Cardiac septum (tissue), 1 donor: ENCODE data around the gene TMEM98. TPM values are rescaled to one million over a fixed set of nuclear protein-coding genes. Genes with fewer than 3 reads are reported as not detected.
"Not testable (repeated sequence)": the region's sequence is repeated elsewhere in the genome, so short reads cannot be mapped to it uniquely, and the experiment has no call there.

ENCODE experiments used
- DNase-seq: peaks from one replicate; pipeline ENCODE4 v3.0.0-alpha.2; 2020; ENCODE audit warnings: low spot score
- intact Hi-C: fragments of 100-400 bp; cut with DNase I; formaldehyde crosslinking; loops from one replicate; pipeline ENCODE4 v1.14.0; 2022
- total RNA-seq: library from RNA; stranded (reverse); fragmentation: NEBNext Ultra II Directional; extraction: Animal tissue kit (Norgen Biotek cat#: 25700); gene quantifications from one replicate; pipeline ENCODE4 v1.2.1, GENCODE V29; 2021
- donor health status: DM: no; HTN: no; CAD: no.

The TMEM98 gene
- total RNA-seq, 1 donor from 2014 or later: 12.9 TPM

DNA sequence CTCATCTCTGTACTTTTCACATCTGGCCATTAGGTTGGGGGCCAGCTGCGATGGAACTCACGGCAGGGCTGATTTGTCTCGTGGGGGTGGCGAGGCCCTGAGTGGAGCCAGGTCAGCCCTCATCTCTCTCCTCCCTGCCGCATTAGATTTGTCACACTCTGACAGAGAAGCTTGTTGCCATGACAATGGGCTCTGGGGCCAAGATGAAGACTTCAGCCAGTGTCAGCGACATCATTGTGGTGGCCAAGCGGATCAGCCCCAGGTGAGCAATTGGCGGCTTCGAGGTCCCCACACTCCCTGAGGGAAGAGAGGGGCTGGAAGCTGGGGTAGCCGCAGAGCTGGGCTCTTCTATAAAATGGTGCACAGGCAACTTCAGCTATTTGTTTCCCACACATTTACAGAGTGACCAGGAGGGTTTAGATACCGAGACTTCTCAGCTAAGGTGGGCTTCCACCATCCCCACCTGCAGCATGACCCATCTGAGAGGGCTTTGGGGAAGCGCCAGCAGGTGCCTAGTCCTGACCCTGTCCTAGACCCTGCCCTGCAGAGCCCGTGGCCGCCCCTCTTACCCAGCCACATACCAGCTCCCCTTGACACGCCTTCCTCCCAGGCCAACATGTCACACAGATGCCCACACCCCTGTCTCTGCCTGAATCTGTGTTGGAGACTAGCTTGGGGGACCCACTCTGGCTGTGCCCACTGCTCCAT lies 8.4 kb downstream of the TMEM98 start:
- intact Hi-C loops: no loop called here

DNA sequence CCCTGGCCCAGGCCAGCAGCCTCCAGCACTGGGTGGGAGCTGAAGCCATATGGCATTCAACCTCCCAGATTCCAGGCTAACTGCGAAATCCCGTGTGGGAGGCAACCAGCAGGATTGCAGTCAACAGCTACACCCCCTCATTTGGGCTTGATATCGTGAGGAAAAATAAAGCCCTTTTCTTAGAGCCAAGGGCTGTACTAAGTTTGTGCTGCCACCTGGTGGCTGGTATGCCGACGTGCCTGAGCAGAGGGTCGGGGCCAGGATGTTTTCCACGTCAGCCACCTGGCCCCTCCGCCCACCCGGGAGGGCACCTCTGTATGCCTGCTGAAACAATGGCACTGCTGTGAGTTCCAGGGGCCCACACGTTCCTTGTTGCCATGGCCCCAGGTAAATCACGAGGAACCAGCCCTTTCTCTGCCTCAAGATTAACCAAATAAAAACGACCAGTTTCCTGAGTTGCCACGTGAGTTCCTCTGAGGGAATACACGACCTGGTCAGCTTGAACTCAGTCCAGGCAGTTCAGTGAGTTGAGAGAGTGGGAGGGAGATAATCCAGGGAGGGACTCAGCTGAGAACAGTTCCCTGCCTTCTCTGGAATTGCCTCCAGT lies 9.0 kb downstream of the TMEM98 start:
- DNase-seq: no peak
- intact Hi-C loops: no loop called here

More for the DNA sequence above, 8.4 kb downstream of the TMEM98 start:
- no peak for DNase-seq

DNA sequence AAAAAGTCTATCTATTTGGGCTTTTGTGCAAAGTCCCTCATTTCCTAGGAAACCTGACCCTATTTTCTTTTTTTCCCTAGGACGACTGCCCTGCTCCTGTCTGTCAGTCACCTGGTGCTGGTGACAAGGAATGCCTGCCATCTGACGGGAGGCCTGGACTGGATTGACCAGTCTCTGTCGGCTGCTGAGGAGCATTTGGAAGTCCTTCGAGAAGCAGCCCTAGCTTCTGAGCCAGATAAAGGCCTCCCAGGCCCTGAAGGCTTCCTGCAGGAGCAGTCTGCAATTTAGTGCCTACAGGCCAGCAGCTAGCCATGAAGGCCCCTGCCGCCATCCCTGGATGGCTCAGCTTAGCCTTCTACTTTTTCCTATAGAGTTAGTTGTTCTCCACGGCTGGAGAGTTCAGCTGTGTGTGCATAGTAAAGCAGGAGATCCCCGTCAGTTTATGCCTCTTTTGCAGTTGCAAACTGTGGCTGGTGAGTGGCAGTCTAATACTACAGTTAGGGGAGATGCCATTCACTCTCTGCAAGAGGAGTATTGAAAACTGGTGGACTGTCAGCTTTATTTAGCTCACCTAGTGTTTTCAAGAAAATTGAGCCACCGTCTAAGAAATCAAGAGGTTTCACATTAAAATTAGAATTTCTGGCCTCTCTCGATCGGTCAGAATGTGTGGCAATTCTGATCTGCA lies 12.9 kb downstream of the TMEM98 start:
- no peak for DNase-seq
- intact Hi-C loops: no loop called here

DNA sequence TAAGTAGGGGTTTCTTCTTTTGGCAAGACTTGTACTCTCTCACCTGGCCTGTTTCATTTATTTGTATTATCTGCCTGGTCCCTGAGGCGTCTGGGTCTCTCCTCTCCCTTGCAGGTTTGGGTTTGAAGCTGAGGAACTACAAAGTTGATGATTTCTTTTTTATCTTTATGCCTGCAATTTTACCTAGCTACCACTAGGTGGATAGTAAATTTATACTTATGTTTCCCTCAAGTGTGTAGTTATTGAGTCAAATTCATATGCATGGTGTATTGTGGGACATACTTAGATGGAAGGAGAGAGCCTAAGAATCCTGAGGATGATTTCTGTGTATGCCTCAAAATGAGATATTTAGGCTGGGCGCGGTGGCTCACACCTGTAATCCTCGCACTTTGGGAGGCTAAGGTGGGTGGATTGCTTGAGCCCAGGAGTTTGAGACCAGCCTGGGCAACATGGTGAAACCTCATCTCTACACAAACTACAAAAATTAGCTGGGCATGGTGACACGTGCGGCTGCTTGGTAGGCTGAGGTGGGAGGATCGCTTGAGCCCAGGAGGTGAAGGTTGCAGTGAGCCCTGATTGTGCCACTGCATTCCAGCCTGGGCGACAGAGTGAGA lies 13.6 kb downstream of the TMEM98 start:
- intact Hi-C loops: no loop called here

DNA sequence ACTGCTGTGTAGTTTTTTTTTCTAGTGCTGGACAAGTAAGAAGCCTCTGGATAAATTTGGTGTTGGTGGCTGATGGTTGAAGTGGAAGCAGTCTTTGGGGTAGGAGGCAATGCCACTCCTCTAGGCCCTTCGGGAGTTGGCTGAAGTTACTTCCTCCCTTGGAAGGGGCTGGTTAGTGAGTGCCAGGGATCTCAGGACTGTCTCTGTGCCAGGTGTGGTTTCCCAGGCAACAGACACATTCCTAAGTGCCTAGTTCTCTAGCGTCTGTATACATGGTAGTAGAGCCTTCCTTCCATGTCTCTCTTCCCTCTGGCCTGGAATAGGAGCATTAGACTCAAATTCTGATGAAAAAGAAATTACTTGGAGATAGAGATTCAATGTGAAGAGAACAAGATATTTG lies 15.3 kb downstream of the TMEM98 start:
- intact Hi-C loops: no loop called here
- no peak for DNase-seq

More for the DNA sequence above, 13.6 kb downstream of the TMEM98 start:
- DNase-seq: no peak

DNA sequence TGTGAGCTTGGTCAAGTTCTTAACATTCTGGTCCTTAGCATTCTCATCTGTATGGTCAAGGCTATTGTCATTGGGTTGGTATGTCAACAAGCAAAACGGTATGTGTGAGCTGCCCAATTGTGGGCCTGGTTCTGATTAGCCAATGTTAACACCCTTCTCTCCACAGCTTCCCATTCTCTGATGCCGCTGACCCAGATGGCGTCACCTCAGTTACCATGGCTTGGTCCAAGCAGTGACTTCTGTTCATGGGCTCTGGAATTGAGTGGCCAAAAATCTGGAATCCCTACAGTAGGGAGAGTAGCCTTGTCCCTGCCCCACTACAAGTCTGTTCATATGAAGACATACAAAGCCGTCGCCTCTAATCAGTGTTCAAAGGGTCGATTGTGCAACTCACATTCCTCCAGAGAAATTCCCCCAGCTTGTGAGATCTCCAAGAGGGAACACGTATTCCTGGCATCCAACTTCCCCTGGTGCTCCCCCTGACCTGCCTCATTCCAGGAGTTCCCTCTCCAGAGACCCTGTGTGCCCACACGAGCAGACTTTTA lies 15.8 kb downstream of the TMEM98 start:
- intact Hi-C loops: no loop called here

DNA sequence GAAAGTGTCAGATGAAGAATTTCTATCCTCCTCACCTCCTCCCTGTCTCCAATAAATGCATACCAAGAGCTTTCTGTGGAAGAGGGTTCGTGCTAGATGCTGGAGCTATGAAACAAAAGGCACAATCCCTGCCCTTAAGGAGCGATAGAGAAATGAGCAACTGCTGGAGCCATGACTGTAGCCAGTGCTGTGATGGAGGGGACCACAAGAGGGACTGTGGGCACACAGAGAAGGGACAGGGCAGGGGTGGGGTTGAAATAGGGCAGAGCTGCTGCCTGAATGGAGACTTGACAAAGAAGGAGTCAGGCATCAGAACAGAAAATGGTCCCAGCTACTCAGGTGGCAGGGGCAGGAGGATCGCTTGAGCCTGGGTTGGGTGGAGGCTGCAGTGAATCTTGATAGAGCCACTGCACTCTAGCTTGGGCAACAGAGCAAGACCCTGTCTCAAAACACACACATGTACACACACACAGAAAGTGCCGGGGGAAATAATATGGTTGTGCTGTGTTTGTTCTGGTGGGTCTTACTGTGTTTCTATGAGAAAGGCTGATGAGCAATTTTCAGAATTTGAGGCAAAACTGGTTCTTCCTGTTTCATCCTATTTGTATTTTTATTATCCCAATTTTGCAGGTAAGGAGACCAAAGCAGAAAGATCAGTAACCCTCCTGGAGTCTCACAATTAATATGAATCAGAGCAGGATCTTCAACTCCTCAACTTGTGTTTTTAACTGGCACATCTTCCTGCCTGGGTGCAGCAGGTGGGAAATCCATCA lies 16.5 kb downstream of the TMEM98 start:
- DNase-seq: no peak
- intact Hi-C loops: no loop called here

More for the DNA sequence above, 15.8 kb downstream of the TMEM98 start:
- no peak for DNase-seq

DNA sequence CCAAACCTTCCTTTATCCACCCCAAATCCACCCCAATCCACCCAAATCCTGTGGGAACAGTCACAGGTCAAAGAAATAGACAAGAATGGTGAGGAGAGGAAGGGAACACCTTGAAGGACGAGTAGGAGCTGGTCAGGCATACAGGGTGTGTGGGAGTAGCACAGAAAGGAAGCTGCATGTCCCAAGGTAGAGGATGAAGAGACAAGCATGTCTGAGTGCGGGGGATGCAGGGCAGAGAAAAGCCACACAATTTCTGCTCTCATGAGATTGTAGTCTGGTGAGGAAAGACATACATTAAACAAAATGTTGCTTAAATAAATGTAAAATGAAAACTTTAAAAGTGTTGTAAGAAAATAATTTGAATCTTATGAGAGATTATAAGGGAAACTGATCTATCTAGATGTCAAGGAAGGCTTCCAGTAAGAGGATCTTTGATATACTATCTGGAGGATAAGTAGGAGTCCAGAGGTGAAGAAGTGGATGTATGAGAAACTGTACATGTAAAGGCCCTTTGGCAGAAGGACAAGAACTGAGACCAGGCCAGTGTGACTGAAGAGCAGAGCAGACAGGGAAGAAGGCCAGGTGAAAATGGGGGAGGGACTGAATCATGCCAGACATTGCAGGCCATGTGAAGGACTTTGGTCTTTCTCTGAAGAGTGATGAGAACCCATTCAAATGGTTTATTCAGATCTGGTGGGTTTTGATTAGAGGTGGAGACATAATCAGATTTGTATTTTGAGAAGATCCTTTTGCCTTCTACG lies 18.6 kb downstream of the TMEM98 start:
- intact Hi-C loops: no loop called here
- DNase-seq: no peak

DNA sequence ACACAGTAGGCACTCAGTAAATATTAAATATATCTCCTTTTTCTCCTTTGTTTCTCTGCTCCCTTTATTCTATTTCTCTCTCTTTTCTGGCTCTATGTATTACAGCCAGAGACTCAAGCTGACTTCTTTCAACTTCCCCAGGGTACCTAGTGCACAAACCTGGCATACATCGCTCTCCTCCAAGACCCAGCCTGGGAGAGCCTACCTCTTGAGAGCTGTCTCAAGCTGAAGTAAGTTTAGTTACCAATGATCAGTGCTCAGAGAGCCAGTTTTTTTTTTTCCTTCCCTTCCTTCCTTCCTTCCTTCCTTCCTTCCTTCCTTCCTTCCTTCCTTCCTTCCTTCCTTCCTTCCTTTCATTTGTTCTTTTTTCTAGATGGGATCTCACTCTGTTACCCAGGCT lies 19.8 kb downstream of the TMEM98 start:
- intact Hi-C loops: no loop called here
- no peak for DNase-seq

DNA sequence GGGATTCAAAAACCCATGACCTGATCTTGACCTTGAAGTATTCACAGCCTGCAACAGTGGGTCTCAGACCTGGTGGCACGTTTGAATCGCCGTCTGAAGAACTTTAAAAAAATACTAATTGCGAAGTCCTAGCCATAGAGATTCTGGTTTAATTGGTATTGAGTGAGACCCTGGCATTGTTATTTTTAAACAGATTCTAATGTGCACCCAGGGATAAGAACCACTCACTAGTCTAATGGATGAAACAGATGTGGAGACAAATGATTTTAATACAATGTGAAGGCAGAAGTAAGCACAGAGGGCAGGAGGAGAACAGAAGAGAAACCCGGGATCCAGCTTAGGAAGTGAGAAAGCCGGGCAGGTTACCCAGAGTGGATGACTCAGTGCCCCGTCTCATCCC lies 21.2 kb downstream of the TMEM98 start:
- no peak for DNase-seq
- intact Hi-C loops: no loop called here

DNA sequence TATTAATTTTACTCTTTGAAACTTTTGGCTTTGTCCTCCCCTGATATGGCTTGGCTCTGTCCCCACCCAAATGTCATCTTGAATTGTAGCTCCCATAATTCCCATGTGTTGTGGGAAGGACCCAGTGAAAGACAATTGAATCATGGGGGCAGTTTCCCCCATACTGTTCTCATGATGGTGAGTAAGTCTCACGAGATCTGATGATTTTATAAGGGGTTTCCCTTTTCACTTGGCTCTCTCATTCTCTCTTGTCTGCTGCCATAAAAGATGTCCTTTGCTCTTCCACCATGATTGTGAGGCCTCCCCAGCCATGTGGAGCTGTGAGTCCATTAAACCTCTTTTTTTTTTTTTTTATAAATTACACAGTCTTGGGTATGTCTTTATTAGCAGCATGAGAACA lies 24.5 kb downstream of the TMEM98 start:
- DNase-seq, intact Hi-C loops: not testable (repeated sequence)

DNA sequence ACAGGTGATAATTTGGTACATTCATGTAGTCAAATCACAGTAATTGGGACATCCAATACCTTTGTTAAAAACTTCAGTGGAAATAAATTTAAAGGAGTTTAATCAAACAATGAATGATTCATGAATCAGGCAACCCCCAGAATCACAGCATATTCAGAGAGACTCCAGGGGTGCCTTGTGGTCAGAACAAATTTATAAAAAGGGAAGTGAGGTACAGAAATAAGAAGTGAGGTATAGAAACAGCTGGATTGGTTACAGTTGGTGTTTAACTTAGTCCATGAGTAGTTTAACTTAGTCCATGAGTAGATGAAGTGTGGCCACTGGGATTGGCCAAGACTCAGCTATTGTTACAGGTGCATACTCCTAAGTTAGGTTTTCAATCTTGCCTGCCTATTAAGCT lies 25.1 kb downstream of the TMEM98 start:
- intact Hi-C loops: no loop called here
- no peak for DNase-seq

DNA sequence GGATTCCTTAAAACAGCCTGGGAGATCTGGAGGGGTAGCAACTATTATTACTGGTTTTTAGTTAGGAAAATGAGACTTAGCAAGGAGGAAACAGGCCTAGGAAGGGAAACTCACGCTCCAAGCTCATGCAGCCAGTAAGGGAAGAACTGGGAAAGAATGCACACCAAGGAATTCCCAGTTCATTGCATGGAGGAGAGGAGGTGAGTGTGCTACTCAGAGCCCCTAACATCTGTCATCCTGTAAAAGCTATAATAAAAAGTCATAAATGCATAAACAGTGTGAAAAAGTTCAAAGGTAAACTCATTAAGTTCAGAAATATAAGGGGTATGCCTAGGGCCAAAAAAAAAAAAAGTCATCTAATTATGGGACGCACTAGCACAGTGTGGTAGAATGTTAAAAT lies 25.9 kb downstream of the TMEM98 start:
- no peak for DNase-seq
- intact Hi-C loops: no loop called here

DNA sequence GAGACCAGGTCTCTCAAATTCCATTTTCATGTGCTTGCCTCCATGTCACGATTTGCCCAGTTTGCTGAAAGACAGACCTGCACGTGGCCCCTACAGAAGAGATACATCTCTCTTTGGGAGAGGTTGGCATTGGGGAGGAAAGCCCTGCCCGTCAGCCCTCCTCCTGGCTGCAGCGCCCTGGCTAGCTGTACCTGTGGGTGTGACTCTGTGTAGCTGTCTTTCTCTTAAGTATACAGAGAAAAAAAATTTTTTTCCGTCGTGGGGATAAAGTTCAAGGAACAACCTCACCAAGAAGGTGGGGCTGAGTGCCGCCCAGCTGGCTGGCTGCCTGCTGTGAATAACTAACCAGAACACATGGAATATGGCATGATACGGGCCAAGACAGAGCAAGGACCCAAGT lies 26.5 kb downstream of the TMEM98 start:
- intact Hi-C loops: no loop called here

DNA sequence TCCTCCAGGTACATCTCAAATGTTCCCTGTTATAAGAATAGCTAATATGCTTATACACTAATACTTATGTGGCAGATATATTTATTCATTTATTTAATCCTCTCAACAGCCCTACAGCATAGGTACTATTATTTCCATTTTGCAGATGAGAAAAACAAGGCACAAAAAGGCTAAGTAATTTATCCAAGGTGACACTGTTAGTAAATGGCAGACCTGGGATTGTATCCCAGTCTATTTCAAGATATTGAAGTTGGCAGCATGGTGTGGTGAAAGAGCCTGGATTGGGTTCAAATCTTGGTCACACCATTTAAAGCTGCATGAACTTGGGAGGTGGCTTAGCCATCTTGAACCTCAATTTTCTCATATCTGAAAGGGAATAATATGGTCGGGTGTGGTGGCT lies 27.2 kb downstream of the TMEM98 start:
- DNase-seq: no peak
- intact Hi-C loops: no loop called here

More for the DNA sequence above, 26.5 kb downstream of the TMEM98 start:
- DNase-seq: no peak

DNA sequence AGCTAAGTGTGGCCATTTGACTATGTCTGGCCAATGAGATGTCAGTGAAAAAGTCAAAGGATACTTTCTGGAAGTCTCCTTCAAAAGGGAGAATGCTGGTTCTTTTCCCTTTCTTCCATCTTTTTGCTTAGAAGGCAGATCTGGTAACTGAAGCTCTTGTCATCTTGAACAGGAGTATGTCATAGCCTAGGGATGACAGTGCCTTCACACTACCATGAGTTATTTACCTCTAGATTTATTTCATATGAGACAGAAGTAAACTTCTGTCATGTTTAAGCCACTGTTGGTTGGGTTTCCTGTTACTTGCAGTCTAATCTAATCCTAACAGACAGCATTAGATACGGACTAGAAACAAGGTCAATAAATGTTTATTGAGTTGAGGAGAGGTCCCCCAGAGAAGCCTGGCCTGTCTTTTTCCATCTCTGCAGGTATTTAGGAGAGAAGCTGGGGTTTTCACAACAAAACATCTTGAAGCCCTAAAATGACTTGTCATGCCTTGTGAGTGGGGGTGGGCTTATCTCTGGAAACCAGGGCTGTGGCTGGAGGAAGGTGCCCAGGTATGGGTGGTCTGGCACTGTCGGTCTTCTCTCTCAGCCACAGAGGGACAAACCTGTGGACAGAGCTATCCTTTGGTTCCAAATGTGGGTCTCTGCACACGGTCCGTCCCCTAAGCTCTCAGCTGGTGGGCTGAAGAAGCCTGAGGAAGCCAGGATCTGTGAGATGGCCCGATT lies 28.5 kb downstream of the TMEM98 start:
- DNase-seq: no peak
- intact Hi-C loops: no loop called here

DNA sequence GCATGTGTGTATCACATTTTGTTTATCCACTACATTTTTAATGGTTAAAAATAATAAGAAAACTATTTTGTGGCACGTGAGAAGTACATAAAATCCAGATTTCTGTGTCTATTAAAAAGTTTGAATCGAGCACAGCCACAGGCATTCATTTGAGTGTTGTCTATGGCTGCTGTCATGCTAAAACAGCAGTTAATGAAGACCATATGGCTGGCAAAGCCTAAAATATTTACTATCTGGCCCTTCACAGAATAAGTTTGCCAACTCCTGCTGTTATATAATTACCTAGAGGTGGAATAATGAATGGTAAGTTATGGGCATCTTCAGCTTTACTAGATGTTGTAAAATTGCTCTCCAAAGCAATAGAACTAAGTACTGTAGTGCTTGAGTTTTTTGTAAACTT lies 30.5 kb downstream of the TMEM98 start:
- intact Hi-C loops: no loop called here
- DNase-seq: no peak

DNA sequence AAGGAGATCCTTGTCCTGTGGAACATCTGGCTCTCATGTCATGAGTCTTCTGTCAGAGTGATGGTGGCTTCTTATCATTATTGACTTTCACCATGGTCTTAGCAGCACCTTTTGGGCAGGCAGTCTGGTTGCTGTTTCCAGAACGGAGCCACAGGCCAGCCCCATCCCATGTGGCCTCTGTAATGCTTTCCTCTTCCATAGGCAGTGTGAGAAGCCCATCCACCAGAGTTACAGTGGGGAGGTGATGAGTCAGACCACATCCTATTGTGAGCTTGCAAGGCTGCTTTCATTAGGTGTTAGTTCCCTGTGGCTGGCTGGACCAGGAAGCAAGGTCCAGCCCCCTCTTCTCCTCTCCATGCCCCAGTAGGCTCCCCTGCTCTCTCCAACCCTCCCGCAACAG lies 32.9 kb downstream of the TMEM98 start:
- DNase-seq: no peak
- intact Hi-C loops: no loop called here
